Thoracic aorta (tissue), 2 donors: ENCODE data around the gene DYNLL1. TPM values are rescaled to one million over a fixed set of nuclear protein-coding genes. Genes with fewer than 3 reads are reported as not detected.

Source experiments
- ATAC-seq: fragments of 150-250 bp; one replicate; pipeline ENCODE4 v1.8.0; 2017; ENCODE audit warnings: low read depth; ENCODE audit not compliant: insufficient number of reproducible peaks, low FRiP score
- DNase-seq: peaks from one replicate; pipeline ENCODE4 v3.0.0-alpha.2; 2020; ENCODE audit warnings: low spot score
- H3K27ac ChIP-seq, 2 donors: fragments of 200-600 bp; sonication (generic); 1 replicate in 1 of 2; 2 replicates in 1 of 2; pipeline ENCODE4 v1.5.1; 2016; ENCODE audit warnings: mild to moderate bottlenecking in 2 of 2, moderate library complexity in 2 of 2
- H3K27me3 ChIP-seq: fragments of 200-600 bp; sonication (generic); replicated peaks from 2 replicates; pipeline ENCODE4 v1.6.0; 2016; ENCODE audit warnings: mild to moderate bottlenecking; ENCODE audit not compliant: insufficient read depth
- H3K36me3 ChIP-seq: fragments of 200-600 bp; sonication (generic); one replicate; pipeline ENCODE4 v1.5.1; 2016
- H3K4me1 ChIP-seq, 2 donors: fragments of 200-600 bp; sonication (generic); 1 replicate in 1 of 2; 2 replicates in 1 of 2; pipeline versions ENCODE4 v1.5.1 to v1.6.0; 2016; ENCODE audit warnings: low read depth in 2 of 2, mild to moderate bottlenecking in 1 of 2; ENCODE audit not compliant: control insufficient read depth in 1 of 2
- H3K4me3 ChIP-seq: fragments of 200-600 bp; sonication (generic); 2 replicates; pipeline ENCODE4 v1.5.1; 2016; ENCODE audit warnings: mild to moderate bottlenecking
- H3K9me3 ChIP-seq: fragments of 200-600 bp; sonication (generic); 2 replicates; pipeline ENCODE4 v1.5.1; 2016
- CTCF ChIP-seq: fragments of 200-600 bp; sonication (generic); IDR thresholded peaks from one replicate; pipeline ENCODE4 v1.5.1; 2019; ENCODE audit warnings: antibody characterized with exemption
- total RNA-seq, 2 donors: library from RNA; depleted of rRNA; stranded (reverse); fragments of >200 nt; gene quantifications; one replicate each; pipeline versions ENCODE4 v1.1.0 to v1.2.3, GENCODE V29; 2016

DYNLL1 gene
- total RNA-seq, 2 donors from 2014 or later = 167 to 199 TPM

DNA sequence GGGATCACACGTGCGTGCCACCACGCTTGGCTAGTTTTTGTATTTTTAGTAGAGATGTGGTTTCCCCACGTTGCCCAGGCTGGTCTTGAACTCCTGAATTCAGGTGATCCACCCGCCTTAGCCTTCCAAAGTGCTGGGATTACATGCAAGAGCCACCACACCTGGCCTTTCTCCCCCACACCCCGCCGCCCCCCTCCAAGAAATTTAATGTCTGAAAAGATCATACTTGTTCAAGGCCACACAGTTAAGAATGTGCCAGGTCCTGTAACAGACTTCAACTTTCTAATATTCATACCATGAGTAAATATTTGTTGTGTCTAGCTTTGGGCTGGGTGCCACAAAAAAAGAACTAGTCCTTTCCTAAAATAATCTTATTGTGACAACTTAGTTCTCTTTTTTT lies 40.6 kb upstream of the DYNLL1 start:
- Histone ChIP-seq H3K27me3 (no peaks in the 10 kb centered on the region), H3K4me3 (no peak overlapping the region), H3K9me3 (no peaks in the 10 kb centered on the region), H3K27ac (no peak overlapping the region), H3K4me1 (no peaks in the 10 kb centered on the region), H3K36me3 (peaks cover 36% of the 10 kb centered on the region)
- TF ChIP-seq CTCF = no peak
- ATAC-seq (no peak), DNase-seq (no peak)

DNA sequence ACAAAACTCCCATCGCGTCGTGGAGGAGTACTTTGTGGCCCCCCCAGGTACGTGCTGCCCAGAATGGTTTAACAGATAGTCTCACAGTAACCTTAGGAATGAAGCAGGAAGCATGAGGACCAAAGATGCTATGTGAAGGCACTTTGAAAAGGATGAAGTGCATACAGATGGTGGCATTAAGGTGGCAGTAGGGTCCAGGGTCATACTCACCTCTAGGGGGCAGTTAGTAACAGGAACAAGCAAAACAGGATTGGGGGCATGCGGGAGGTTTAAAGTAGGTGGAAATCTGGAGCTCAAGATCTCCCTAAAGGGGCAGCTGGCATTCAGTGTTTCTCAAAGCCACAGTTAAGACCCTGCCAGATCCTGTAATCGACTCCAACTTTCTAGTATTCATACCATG lies 38.8 kb upstream of the DYNLL1 start:
- Histone ChIP-seq H3K36me3 (peaks cover 51% of the 10 kb centered on the region), H3K27me3 (no peaks in the 10 kb centered on the region), H3K4me3 (no peak overlapping the region), H3K4me1 (no peaks in the 10 kb centered on the region), H3K27ac (no peak overlapping the region), H3K9me3 (no peaks in the 10 kb centered on the region)
- ATAC-seq (no peak), DNase-seq (no peak)
- TF ChIP-seq CTCF = no peak

DNA sequence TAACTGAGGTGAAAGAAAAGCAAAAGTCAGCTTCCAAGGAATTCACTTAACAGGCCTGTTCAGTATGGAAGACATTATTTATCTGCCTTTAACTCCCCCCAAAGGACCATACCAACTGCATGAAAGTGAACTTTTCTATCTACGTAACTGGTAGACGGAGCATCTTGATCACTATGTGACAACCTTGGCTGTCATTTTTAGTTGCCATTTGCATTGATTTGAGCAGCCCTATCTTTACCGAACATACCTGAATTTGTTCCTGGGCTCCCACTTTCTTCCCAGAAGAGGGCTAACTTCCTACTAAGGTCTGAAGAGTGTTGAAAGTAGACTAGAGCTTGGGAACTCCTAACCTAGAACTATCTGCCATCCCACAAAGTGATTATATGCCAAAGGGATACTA lies 35.8 kb upstream of the DYNLL1 start:
- no peak for TF ChIP-seq CTCF
- Histone ChIP-seq H3K4me1 (no peaks in the 10 kb centered on the region), H3K4me3 (no peak overlapping the region), H3K27ac (no peak overlapping the region), H3K9me3 (no peaks in the 10 kb centered on the region), H3K27me3 (no peaks in the 10 kb centered on the region), H3K36me3 (peaks cover 77% of the 10 kb centered on the region)
- DNase-seq (no peak), ATAC-seq (no peak)

GRCh38 chr12:120462099-120462640 lies 33.7 kb upstream of the DYNLL1 start:
- no peaks in the 10 kb centered on the region for H3K9me3 ChIP-seq
- H3K36me3 ChIP-seq = peaks cover 73% of the 10 kb centered on the region
- H3K27me3 ChIP-seq = no peaks in the 10 kb centered on the region
- H3K27ac ChIP-seq = no peak overlapping the region
- H3K4me3 ChIP-seq = no peak overlapping the region
- H3K4me1 ChIP-seq = peaks cover 4 to 12% of the 10 kb centered on the region in 2 donors
- no peak for TF ChIP-seq CTCF
- ATAC-seq (no peak), DNase-seq (no peak)

DNA sequence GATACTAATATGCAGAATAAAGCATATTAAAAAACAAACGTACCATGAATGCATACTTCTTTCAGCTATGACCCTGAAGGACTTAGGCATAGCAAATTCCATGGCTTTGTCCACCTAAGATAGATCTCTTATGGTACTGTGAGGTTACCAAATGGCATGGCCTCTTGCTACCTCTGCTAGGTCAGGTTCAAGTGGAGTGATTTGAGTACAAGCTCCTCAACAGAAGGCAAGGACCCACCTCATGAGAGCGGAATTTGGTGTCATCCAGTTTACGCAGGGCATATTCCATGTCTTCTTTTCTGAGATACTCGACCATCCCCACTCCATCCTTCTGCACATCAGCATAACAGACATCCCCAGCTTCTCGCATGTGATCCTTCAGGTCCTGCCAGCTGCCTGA lies 32.2 kb upstream of the DYNLL1 start:
- Histone ChIP-seq H3K27me3 (no peaks in the 10 kb centered on the region), H3K36me3 (peaks cover 64% of the 10 kb centered on the region), H3K4me1 (peaks cover 7 to 25% of the 10 kb centered on the region in 2 donors), H3K27ac (no peak overlapping the region), H3K9me3 (no peaks in the 10 kb centered on the region), H3K4me3 (no peak overlapping the region)
- no peak for ATAC-seq
- no peak for TF ChIP-seq CTCF
- DNase-seq = no peak
